ENCODE measurements around the gene HSPA14.
A peak's percentile ranks its signal among the peaks of the same experiment; 100 is the strongest.
"Not testable (repeated sequence)": the region's sequence is repeated elsewhere in the genome, so short reads cannot be mapped to it uniquely, and the experiment has no call there.

Gene HSPA14

GRCh38 chr10:14810969-14811953, 26.8 kb upstream of the HSPA14 start:
- DNase-seq (ENCODE audit: low read depth) = no peak
- H3K4me3 ChIP-seq (ENCODE audit: low read depth, low read length) = no peak overlapping the region
- no peak for TF ChIP-seq MAX (IDR thresholded peaks at IDR 0.05; ENCODE audit: low read depth, low read length)
- TF ChIP-seq POLR2A (IDR thresholded peaks at IDR 0.05; ENCODE audit: extremely low read depth, insufficient read length) = no peak
- no peak for TF ChIP-seq CTCF (IDR thresholded peaks at IDR 0.05; ENCODE audit: low read depth, low read length)
- TF ChIP-seq MYC (IDR thresholded peaks at IDR 0.05; ENCODE audit: low read depth, low read length) = no peak

- peak; percentile 5 for DNase-seq (ENCODE audit: low read depth)
- TF ChIP-seq MYC (IDR thresholded peaks at IDR 0.05; ENCODE audit: low read depth, low read length) (no peak), CTCF (IDR thresholded peaks at IDR 0.05; ENCODE audit: low read depth, low read length) (no peak), MAX (IDR thresholded peaks at IDR 0.05; ENCODE audit: low read depth, low read length) (no peak)
- no peak overlapping the region for H3K4me3 ChIP-seq (ENCODE audit: low read depth, low read length)
These were observed 25.8 kb upstream of the HSPA14 start for GRCh38 chr10:14812271-14812670.

- H3K4me3 ChIP-seq (ENCODE audit: low read depth, low read length) = no peak overlapping the region
- no peak for TF ChIP-seq MYC (IDR thresholded peaks at IDR 0.05; ENCODE audit: low read depth, low read length)
- TF ChIP-seq POLR2A (IDR thresholded peaks at IDR 0.05; ENCODE audit: extremely low read depth, insufficient read length) = no peak
- no peak for TF ChIP-seq CTCF (IDR thresholded peaks at IDR 0.05; ENCODE audit: low read depth, low read length)
- no peak for TF ChIP-seq MAX (IDR thresholded peaks at IDR 0.05; ENCODE audit: low read depth, low read length)
- DNase-seq (ENCODE audit: low read depth) = no peak
These were observed 22.4 kb upstream of the HSPA14 start for GRCh38 chr10:14815681-14816080.

- not testable (repeated sequence) for H3K4me3 ChIP-seq (ENCODE audit: low read depth, low read length); DNase-seq (ENCODE audit: low read depth)
These were observed 21.4 kb upstream of the HSPA14 start for GRCh38 chr10:14816717-14817116.

GRCh38 chr10:14820010-14820774, 17.9 kb upstream of the HSPA14 start:
- no peak for DNase-seq (ENCODE audit: low read depth)
- no peak for TF ChIP-seq MAX (IDR thresholded peaks at IDR 0.05; ENCODE audit: low read depth, low read length)
- TF ChIP-seq CTCF (IDR thresholded peaks at IDR 0.05; ENCODE audit: low read depth, low read length) = no peak
- TF ChIP-seq POLR2A (IDR thresholded peaks at IDR 0.05; ENCODE audit: extremely low read depth, insufficient read length) = no peak
- no peak for TF ChIP-seq MYC (IDR thresholded peaks at IDR 0.05; ENCODE audit: low read depth, low read length)
- no peak overlapping the region for H3K4me3 ChIP-seq (ENCODE audit: low read depth, low read length)

GRCh38 chr10:14820775-14821154, 17.3 kb upstream of the HSPA14 start:
- peak; percentile 36 for DNase-seq (ENCODE audit: low read depth)
- no peak overlapping the region for H3K4me3 ChIP-seq (ENCODE audit: low read depth, low read length)

More at GRCh38 chr10:14820775-14821154, 17.3 kb upstream of the HSPA14 start:
- TF ChIP-seq POLR2A (IDR thresholded peaks at IDR 0.05; ENCODE audit: extremely low read depth, insufficient read length) = no peak
- no peak for TF ChIP-seq MAX (IDR thresholded peaks at IDR 0.05; ENCODE audit: low read depth, low read length)
